K562 (cell line): ENCODE results near the gene ARID3A. TPM values are rescaled to one million over a fixed set of nuclear protein-coding genes. Genes with fewer than 3 reads are reported as not detected.

Experiments used
- BACH1 ChIP-seq: fragments of 200-800 bp; sonication (Bioruptor generic); IDR thresholded peaks from 2 replicates; pipeline ENCODE4 v1.6.1; 2016; ENCODE audit warnings: missing genetic modification characterization, missing compliant biosample characterization
- GABPB1 ChIP-seq: sonication (generic); formaldehyde crosslinking; IDR thresholded peaks from 2 replicates; pipeline ENCODE4 v1.8.0; 2022; ENCODE audit warnings: mild to moderate bottlenecking, missing genetic modification reagents
- JUND ChIP-seq, 2 experiments: IDR thresholded peaks; 2 replicates in 1 of 2; 3 replicates in 1 of 2; pipeline ENCODE4 v1.6.1; 2011; ENCODE audit warnings: borderline replicate concordance in 2 of 2, low read depth in 2 of 2, low read length in 2 of 2, improper control_type of control experiment in 1 of 2, missing biosample characterization in 1 of 2, missing genetic modification characterization in 1 of 2, missing genetic modification reagents in 1 of 2
- KHSRP ChIP-seq: fragments of 450-650 bp; IDR thresholded peaks from 2 replicates; pipeline ENCODE4 v1.6.1; 2017
- MECOM ChIP-seq: fragments of 250-450 bp; sonication (Bioruptor Pico); IDR thresholded peaks from 2 replicates; pipeline ENCODE4 v1.8.0; 2022; ENCODE audit warnings: inconsistent platforms
- MTA3 ChIP-seq: fragments of 450-650 bp; formaldehyde crosslinking; IDR thresholded peaks from 2 replicates; pipeline ENCODE4 v1.6.1; 2017; ENCODE audit warnings: mild to moderate bottlenecking, borderline replicate concordance
- MTF1 ChIP-seq: fragments of 250-450 bp; sonication (Bioruptor Pico); IDR thresholded peaks from 2 replicates; pipeline ENCODE4 v1.9.0; 2021; ENCODE audit warnings: moderate library complexity, mild to moderate bottlenecking, inconsistent platforms, borderline replicate concordance
- NFATC3 ChIP-seq: fragments of 450-650 bp; IDR thresholded peaks from 2 replicates; pipeline ENCODE4 v1.6.1; 2017; ENCODE audit warnings: mild to moderate bottlenecking
- RFX5 ChIP-seq: IDR thresholded peaks from 2 replicates; pipeline ENCODE4 v1.6.1; 2011; ENCODE audit warnings: low read depth, mild to moderate bottlenecking, improper control_type of control experiment, low read length
- RFX7 ChIP-seq: fragments of 250-450 bp; sonication (Bioruptor Pico); IDR thresholded peaks from 2 replicates; pipeline ENCODE4 v1.5.1; 2021; ENCODE audit warnings: mild to moderate bottlenecking
- STAT6 ChIP-seq: sonication (generic); formaldehyde crosslinking; IDR thresholded peaks from 2 replicates; pipeline ENCODE4 v1.8.1; 2023; ENCODE audit warnings: mild to moderate bottlenecking, missing genetic modification reagents
- TFAP4 ChIP-seq: sonication (generic); formaldehyde crosslinking; IDR thresholded peaks from 2 replicates; pipeline ENCODE4 v1.8.0; 2022; ENCODE audit warnings: missing genetic modification reagents, mild to moderate bottlenecking, moderate library complexity, borderline replicate concordance
- ZBTB1 ChIP-seq: sonication (generic); formaldehyde crosslinking; IDR thresholded peaks from 2 replicates; pipeline ENCODE4 v1.8.1; 2023; ENCODE audit warnings: missing genetic modification reagents, low read depth, mild to moderate bottlenecking, borderline replicate concordance
- ZBTB8A ChIP-seq: fragments of 450-650 bp; IDR thresholded peaks from 2 replicates; pipeline ENCODE4 v1.6.1; 2018; ENCODE audit warnings: mild to moderate bottlenecking, moderate library complexity; ENCODE audit not compliant: partially characterized antibody
- ZFP36 ChIP-seq: fragments of 150-350 bp; IDR thresholded peaks from 2 replicates; pipeline ENCODE4 v1.6.1; 2018; ENCODE audit warnings: low read length, low read depth; ENCODE audit not compliant: partially characterized antibody
- ZNF124 ChIP-seq: sonication (generic); formaldehyde crosslinking; IDR thresholded peaks from 2 replicates; pipeline ENCODE4 v1.8.1; 2022; ENCODE audit warnings: missing genetic modification reagents
- polyA plus RNA-seq, 8 experiments: library from polyadenylated mRNA; depleted of rRNA in 4 of 8; stranded (reverse) in 5 of 8; unstranded in 3 of 8; fragments of >200 nt; fragmentation: Nextera tagmentation in 2 of 8; fragmentation: Illumina TruSeq in 1 of 8; extraction: Ambion mirVana in 2 of 8; extraction: Trizol in 1 of 8; gene quantifications; 2 replicates each; pipeline versions ENCODE4 v1.2.1 to v1.2.3, GENCODE V29; 2011 to 2014; ENCODE audit warnings: inconsistent platforms in 1 of 8, missing spikeins in 1 of 8
- total RNA-seq, 7 experiments: library from RNA; depleted of rRNA in 6 of 7; stranded (reverse); fragments of >200 nt in 6 of 7; fragmentation: Illumina TruSeq in 2 of 7; extraction: Trizol in 2 of 7; gene quantifications; 2 replicates each; pipeline versions ENCODE4 v1.2.1 to v1.2.3, GENCODE V29; 2011 to 2021; ENCODE audit warnings: low replicate concordance in 1 of 7
- TF ChIP-seq, protein P1 (sequence below), 3 experiments: IDR thresholded peaks in 2 of 3; conservative IDR thresholded peaks in 1 of 3; 2 replicates each; pipeline ENCODE4 v1.5.1; 2011 to 2012; ENCODE audit warnings: low read length in 3 of 3, mild to moderate bottlenecking in 3 of 3, control low read depth in 2 of 3, improper control_type of control experiment in 1 of 3, inconsistent platforms in 1 of 3, low read depth in 1 of 3, mixed read lengths in 1 of 3, moderate library complexity in 1 of 3; ENCODE audit not compliant: insufficient read depth in 2 of 3
- TF ChIP-seq, protein P2 (sequence below): sonication (generic); formaldehyde crosslinking; IDR thresholded peaks from 2 replicates; pipeline ENCODE4 v1.9.0; 2022; ENCODE audit warnings: mild to moderate bottlenecking, missing genetic modification reagents
- TF ChIP-seq, protein P3 (sequence below): sonication (generic); formaldehyde crosslinking; IDR thresholded peaks from 2 replicates; pipeline ENCODE4 v1.8.0; 2023; ENCODE audit warnings: mild to moderate bottlenecking, missing genetic modification reagents

The ARID3A gene
- total and polyA plus RNA-seq, 9 of the 15 experiments (the other 6 are each of a cell fraction or from before 2014, with no cell fraction given), result 1.4 to 118 (median 31.2) TPM

GRCh38 chr19:917323-918151, 8.3 kb upstream of the ARID3A start, which contains the start of gene KISS1R (continued):
- TF ChIP-seq, protein P1, sequence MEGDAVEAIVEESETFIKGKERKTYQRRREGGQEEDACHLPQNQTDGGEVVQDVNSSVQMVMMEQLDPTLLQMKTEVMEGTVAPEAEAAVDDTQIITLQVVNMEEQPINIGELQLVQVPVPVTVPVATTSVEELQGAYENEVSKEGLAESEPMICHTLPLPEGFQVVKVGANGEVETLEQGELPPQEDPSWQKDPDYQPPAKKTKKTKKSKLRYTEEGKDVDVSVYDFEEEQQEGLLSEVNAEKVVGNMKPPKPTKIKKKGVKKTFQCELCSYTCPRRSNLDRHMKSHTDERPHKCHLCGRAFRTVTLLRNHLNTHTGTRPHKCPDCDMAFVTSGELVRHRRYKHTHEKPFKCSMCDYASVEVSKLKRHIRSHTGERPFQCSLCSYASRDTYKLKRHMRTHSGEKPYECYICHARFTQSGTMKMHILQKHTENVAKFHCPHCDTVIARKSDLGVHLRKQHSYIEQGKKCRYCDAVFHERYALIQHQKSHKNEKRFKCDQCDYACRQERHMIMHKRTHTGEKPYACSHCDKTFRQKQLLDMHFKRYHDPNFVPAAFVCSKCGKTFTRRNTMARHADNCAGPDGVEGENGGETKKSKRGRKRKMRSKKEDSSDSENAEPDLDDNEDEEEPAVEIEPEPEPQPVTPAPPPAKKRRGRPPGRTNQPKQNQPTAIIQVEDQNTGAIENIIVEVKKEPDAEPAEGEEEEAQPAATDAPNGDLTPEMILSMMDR (IDR thresholded peaks at IDR 0.05 in 2 of 3, conservative IDR thresholded peaks at IDR 0.05 in 1 of 3; ENCODE audit: insufficient read depth in 2 of 3, low read depth in 1 of 3, low read length in 3 of 3), result peak; percentile 91 to 98 (median 96)
- TF ChIP-seq RFX7 (CRISPR knock-in tag) (no peak), ZNF124 (CRISPR knock-in tag) (0 out of 2 replicates have a peak, but pooled peaks have one; percentile 36), STAT6 (CRISPR knock-in tag) (no peak), BACH1 (tag) (no peak), MTF1 (no peak), KHSRP (no peak), ZBTB8A (no peak), GABPB1 (CRISPR knock-in tag) (peak; percentile 71), ZBTB1 (CRISPR knock-in tag) (peak; percentile 94), NFATC3 (no peak), ZFP36 (peak; percentile 100), RFX5 (no peak), MECOM (CRISPR knock-in tag) (peak; percentile 57; the same call in 1 of the 2 replicates), TFAP4 (CRISPR knock-in tag) (peak; percentile 86; the same call in 1 of the 2 replicates), MTA3 (peak; percentile 91), JUND (IDR thresholded peaks at IDR 0.05; ENCODE audit: borderline replicate concordance, low read depth, low read length) (peak; percentile 51; the same call in 1 of the 2 replicates), JUND (tag; IDR thresholded peaks at IDR 0.05; ENCODE audit: borderline replicate concordance, low read depth, low read length) (no peak; the same call in 2 of the 3 replicates)
- TF ChIP-seq, protein P2, sequence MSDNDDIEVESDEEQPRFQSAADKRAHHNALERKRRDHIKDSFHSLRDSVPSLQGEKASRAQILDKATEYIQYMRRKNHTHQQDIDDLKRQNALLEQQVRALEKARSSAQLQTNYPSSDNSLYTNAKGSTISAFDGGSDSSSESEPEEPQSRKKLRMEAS (CRISPR knock-in tag), result peak; percentile 80
- TF ChIP-seq, protein P3, sequence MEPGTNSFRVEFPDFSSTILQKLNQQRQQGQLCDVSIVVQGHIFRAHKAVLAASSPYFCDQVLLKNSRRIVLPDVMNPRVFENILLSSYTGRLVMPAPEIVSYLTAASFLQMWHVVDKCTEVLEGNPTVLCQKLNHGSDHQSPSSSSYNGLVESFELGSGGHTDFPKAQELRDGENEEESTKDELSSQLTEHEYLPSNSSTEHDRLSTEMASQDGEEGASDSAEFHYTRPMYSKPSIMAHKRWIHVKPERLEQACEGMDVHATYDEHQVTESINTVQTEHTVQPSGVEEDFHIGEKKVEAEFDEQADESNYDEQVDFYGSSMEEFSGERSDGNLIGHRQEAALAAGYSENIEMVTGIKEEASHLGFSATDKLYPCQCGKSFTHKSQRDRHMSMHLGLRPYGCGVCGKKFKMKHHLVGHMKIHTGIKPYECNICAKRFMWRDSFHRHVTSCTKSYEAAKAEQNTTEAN (CRISPR knock-in tag), result peak; percentile 67; the same call in 1 of the 2 replicates
